ENCODE measurements around the gene TRIM65. TPM values are rescaled to one million over a fixed set of nuclear protein-coding genes. Genes with fewer than 3 reads are reported as not detected.

Gene TRIM65
- total and polyA plus RNA-seq, 2 of the 13 experiments (the other 11 are each of a cell fraction or from before 2014, with no cell fraction given): 10.3 to 22.4 TPM

DNA sequence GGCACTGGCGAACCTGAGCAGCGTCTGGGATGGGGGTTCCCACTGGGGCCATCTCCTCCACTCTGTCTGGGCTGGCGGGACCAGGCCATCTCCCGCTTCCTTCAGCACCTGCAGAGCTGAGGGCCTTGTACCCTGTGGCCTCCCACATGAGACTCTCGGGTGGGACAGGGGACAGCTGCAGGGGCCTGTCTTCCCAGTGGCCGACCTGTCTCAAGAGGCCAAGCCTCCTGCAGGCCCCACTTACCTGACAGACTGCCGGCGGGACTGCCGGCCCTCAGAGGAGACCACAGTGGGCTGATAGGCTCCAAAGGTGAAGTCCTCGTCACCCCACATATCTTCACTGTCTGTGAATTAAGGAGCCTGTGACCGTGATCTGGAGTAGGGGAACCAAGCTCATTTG, 28.4 kb upstream of the TRIM65 start:
- intact Hi-C loops (cut with micrococcal nuclease; ENCODE audit: unreplicated experiment): no loop called here
- TF ChIP-seq, protein P1, sequence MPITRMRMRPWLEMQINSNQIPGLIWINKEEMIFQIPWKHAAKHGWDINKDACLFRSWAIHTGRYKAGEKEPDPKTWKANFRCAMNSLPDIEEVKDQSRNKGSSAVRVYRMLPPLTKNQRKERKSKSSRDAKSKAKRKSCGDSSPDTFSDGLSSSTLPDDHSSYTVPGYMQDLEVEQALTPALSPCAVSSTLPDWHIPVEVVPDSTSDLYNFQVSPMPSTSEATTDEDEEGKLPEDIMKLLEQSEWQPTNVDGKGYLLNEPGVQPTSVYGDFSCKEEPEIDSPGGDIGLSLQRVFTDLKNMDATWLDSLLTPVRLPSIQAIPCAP (CRISPR knock-in tag; IDR thresholded peaks at IDR 0.05; ENCODE audit: low read depth): no peak
- TF ChIP-seq POLR2G (IDR thresholded peaks at IDR 0.05; ENCODE audit: low read depth, low read length) (no peak), LCORL (IDR thresholded peaks at IDR 0.05) (no peak), LCORL (CRISPR knock-in tag; IDR thresholded peaks at IDR 0.05) (no peak), ZNF768 (CRISPR knock-in tag; IDR thresholded peaks at IDR 0.05) (no peak), POLR2AphosphoS5 (IDR thresholded peaks at IDR 0.05; ENCODE audit: low read depth, low read length) (no peak), NR2F1 (CRISPR knock-in tag; IDR thresholded peaks at IDR 0.05) (no peak), ZNF790 (CRISPR knock-in tag; IDR thresholded peaks at IDR 0.05; ENCODE audit: borderline replicate concordance) (no peak), ZNF30 (CRISPR knock-in tag; IDR thresholded peaks at IDR 0.05) (no peak), RFXAP (CRISPR knock-in tag; IDR thresholded peaks at IDR 0.05; ENCODE audit: borderline replicate concordance) (no peak), ZNF652 (CRISPR knock-in tag; IDR thresholded peaks at IDR 0.05; ENCODE audit: borderline replicate concordance, low read depth) (no peak), ZNF792 (CRISPR knock-in tag; IDR thresholded peaks at IDR 0.05) (no peak), ZEB1 (IDR thresholded peaks at IDR 0.05; ENCODE audit: insufficient replicate concordance, low read depth) (no peak), ZNF224 (CRISPR knock-in tag; IDR thresholded peaks at IDR 0.05) (no peak), ZMYM4 (CRISPR knock-in tag; IDR thresholded peaks at IDR 0.05) (no peak), NAIF1 (CRISPR knock-in tag; IDR thresholded peaks at IDR 0.05; ENCODE audit: borderline replicate concordance) (no peak), YEATS2 (CRISPR knock-in tag; IDR thresholded peaks at IDR 0.05; ENCODE audit: borderline replicate concordance) (no peak), ZNF781 (CRISPR knock-in tag; IDR thresholded peaks at IDR 0.05; ENCODE audit: borderline replicate concordance, not compliant biosample characterization) (no peak)
- TF ChIP-seq, protein P2, sequence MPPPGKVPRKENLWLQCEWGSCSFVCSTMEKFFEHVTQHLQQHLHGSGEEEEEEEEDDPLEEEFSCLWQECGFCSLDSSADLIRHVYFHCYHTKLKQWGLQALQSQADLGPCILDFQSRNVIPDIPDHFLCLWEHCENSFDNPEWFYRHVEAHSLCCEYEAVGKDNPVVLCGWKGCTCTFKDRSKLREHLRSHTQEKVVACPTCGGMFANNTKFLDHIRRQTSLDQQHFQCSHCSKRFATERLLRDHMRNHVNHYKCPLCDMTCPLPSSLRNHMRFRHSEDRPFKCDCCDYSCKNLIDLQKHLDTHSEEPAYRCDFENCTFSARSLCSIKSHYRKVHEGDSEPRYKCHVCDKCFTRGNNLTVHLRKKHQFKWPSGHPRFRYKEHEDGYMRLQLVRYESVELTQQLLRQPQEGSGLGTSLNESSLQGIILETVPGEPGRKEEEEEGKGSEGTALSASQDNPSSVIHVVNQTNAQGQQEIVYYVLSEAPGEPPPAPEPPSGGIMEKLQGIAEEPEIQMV (CRISPR knock-in tag; IDR thresholded peaks at IDR 0.05; ENCODE audit: low read depth): no peak
- TF ChIP-seq, protein P3, sequence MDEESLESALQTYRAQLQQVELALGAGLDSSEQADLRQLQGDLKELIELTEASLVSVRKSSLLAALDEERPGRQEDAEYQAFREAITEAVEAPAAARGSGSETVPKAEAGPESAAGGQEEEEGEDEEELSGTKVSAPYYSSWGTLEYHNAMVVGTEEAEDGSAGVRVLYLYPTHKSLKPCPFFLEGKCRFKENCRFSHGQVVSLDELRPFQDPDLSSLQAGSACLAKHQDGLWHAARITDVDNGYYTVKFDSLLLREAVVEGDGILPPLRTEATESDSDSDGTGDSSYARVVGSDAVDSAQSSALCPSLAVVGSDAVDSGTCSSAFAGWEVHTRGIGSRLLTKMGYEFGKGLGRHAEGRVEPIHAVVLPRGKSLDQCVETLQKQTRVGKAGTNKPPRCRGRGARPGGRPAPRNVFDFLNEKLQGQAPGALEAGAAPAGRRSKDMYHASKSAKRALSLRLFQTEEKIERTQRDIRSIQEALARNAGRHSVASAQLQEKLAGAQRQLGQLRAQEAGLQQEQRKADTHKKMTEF (CRISPR knock-in tag; IDR thresholded peaks at IDR 0.05): no peak
- H3K36me3 ChIP-seq (replicated peaks in 1 of 2; ENCODE audit: control insufficient read depth in 1 of 2, insufficient read depth in 2 of 2, low read length in 2 of 2): no peaks in the 10 kb centered on the region
- no peaks in the 10 kb centered on the region for H4K20me1 ChIP-seq (ENCODE audit: insufficient read depth, low read length)
- H3K79me2 ChIP-seq (ENCODE audit: insufficient read depth, low read length): no peaks in the 10 kb centered on the region
- no peaks in the 10 kb centered on the region for H3K27me3 ChIP-seq (ENCODE audit: control insufficient read depth in 1 of 2, insufficient read depth in 2 of 2, low read length in 2 of 2)
- H3K9me3 ChIP-seq (ENCODE audit: low read length): no peaks in the 10 kb centered on the region
- no peak for ATAC-seq
- in situ Hi-C loops (cut with HindIII; ENCODE audit: extremely low pct_ligation_motif_present, low pct_unique_long_range_greater_than_20kb): no loop called here
- no peak overlapping the region for H3K4me3 ChIP-seq (replicated peaks in 1 of 3; ENCODE audit: insufficient read depth in 1 of 3, low read depth in 2 of 3, low read length in 3 of 3)
- no peak overlapping the region for H2AFZ ChIP-seq (ENCODE audit: low read length)
- POLR2A ChIA-PET: interaction anchor here (1.2 to 3.4 kb wide), 2 partner anchors 20 to 78 kb away, joined by 4 to 21 read pairs; partner anchors contain the start of gene MRPL38
- H3K4me2 ChIP-seq (ENCODE audit: low read depth, low read length): no peak overlapping the region
- BruUV-seq (replicated peaks): no TSS peak
- H3K4me1 ChIP-seq (ENCODE audit: insufficient read depth, low read length): peaks cover 42% of the 10 kb centered on the region
- no peak overlapping the region for H3K27ac ChIP-seq (ENCODE audit: extremely low read length, insufficient read depth, low read length)
- 89% methylated on average over 7 of the region's 11 CpGs for WGBS (ENCODE audit: low lambda C conversion rate)
- FAIRE-seq: no peak
- no peak overlapping the region for H3K9ac ChIP-seq (ENCODE audit: insufficient read depth, low read depth, low read length)
- no peak for DNase-seq (ENCODE audit: low spot score)
- CTCF ChIA-PET (ENCODE audit: low intra/inter-chr PET ratio, low total read pairs): interaction anchor here (1.4 kb wide), 1 partner anchor 20 kb away, joined by 4 read pairs; the partner anchor contains the start of gene MRPL38

All from HepG2 (cell line).